DND-41 (cell line): ENCODE measurements around the gene EIF2B4.

Experiments used
- CTCF ChIP-seq: IDR thresholded peaks from 2 replicates; pipeline ENCODE4 v1.5.1; 2012; ENCODE audit warnings: borderline replicate concordance, low read length, moderate library complexity, mild to moderate bottlenecking; ENCODE audit not compliant: poor library complexity, severe bottlenecking; ENCODE audit errors: extremely low read depth
- EZH2 ChIP-seq: IDR thresholded peaks from 3 replicates; pipeline ENCODE4 v1.6.1; 2012; ENCODE audit warnings: borderline replicate concordance, low read depth, mild to moderate bottlenecking, moderate library complexity, low read length, inconsistent platforms; ENCODE audit not compliant: severe bottlenecking

GRCh38 chr2:27356056-27356381 is 14.1 kb downstream of the EIF2B4 start:
- TF ChIP-seq CTCF (no peak), EZH2 (no peak)
